Astrocyte of the hippocampus (primary cell): Measurements from ENCODE around the gene COL18A1.
"Not testable (repeated sequence)": the region's sequence is repeated elsewhere in the genome, so short reads cannot be mapped to it uniquely, and the experiment has no call there.

Experiments used
- DNase-seq: peaks from one replicate; pipeline ENCODE4 v3.0.0; 2011; ENCODE audit warnings: low read depth, low spot score

Gene COL18A1

DNA sequence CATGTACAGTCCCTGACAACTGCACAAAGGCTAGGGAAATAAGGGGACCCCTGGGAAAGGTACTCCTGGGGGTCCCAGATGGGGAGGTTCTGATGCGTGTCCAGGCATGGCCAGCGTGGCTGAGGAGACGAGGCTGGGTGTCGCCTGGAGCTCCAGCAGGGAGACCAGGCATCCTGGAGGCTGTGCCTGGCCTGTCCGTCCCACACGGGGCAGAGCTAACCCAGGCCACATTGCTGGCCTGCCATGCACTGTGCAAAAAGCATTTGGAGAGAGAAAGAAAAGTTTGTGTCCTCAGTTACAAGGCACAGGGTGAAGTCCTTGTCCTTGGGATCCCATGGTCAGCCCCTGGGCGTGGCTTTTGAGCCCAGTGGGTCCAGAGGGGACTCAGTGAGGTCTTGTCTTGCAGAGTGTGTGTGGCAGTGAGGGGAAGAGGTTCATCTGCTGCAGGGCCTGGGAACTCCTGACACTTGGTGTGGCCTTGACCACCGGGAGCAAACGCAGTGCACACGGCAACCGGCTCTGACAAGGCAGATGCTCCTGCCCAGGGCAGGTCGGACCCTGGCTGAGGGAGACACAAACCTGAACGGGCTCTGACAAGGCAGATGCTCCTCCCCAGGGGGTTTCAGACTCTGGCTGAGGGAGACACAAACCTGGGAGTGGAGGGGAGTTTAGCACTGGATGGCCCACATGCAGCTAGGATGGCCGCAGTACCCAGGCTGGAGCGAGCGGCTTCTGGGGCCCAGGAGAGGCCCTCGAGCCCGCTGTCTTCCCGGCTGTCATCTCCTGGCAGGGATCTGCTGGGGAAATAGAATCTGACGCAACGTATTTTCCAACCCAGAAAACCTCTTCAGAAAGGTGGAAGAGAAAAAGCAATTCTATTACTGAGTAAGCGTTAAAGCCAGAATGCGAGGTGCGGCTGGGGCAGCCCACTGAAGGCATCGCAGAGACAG lies 37.3 kb upstream of the COL18A1 start:
- peak; percentile 32 for DNase-seq

DNA sequence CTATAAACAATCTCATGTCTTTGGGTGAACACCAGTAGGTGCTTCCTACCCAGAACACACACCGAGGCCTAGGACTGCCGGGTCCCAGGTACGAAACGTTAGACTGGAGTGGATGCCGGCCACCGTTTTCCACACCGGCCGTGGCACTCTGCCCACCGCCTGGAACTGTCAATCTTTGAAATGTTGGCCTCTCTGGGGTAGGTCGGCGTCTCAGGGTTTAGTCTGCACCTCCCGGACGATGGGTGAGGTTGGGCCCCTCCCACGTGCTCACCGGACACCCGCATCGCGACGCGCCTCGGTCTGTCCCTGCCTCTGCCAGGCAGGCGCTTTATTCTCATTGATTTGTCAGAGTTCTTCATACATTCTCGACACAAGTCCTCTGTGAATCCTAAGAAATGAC lies 35.9 kb upstream of the COL18A1 start:
- DNase-seq = not testable (repeated sequence)

DNA sequence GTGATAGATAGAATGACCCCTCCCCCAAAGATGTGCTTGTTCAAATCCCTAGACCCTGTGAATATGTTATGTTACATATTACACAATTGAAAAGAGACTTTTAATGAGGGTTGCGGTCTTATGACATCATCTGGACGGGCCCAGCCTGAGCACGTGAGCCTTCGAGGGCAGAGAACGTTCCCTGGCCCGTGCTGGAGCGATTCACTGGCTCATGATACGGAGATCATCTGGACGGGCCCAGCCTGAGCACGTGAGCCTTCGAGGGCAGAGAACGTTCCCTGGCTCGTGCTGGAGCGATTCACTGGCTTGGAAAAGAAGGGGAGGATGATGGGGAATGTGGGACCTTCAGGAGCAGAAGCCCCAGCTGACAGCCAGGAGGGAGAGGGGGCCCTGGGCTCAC lies 34.4 kb upstream of the COL18A1 start:
- DNase-seq = no peak

DNA sequence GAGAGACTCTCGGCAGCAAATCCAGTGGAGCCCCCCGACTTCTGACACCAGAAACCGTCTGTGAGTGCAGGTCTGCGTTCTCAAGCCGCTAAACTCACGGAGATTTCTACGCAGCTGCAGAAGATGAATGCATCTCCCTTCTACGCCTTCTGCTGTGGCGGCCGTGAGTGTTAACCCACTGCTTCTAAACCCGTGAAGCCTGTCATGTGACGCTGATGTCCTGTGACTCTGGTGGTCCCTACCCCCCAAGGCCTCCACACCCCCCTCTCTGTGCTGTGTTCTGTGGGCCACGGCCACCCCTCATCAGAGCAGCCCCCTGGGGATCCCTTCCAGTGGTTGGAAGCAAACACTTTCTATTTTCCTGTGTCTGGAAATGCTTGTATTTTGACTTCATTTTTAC lies 33.9 kb upstream of the COL18A1 start:
- DNase-seq = no peak

DNA sequence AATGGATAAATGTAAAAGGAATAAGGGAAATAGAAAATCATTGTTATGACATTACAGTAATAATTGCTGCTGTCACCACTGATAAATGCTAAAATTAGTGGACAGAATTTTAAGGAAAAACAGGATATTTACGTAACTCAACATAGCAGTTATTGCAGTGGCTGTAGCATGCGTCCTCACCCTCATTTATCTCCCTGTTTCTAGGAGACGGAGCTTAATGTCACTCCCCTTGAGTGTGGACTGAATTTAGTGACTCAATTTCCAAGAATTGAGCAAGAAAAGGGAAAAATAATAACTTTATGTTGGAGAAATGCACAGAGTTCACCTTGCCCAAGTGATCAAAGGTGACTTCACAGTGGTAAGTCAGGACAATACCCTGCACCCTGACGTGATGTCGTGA lies 33.3 kb upstream of the COL18A1 start:
- no peak for DNase-seq

DNA sequence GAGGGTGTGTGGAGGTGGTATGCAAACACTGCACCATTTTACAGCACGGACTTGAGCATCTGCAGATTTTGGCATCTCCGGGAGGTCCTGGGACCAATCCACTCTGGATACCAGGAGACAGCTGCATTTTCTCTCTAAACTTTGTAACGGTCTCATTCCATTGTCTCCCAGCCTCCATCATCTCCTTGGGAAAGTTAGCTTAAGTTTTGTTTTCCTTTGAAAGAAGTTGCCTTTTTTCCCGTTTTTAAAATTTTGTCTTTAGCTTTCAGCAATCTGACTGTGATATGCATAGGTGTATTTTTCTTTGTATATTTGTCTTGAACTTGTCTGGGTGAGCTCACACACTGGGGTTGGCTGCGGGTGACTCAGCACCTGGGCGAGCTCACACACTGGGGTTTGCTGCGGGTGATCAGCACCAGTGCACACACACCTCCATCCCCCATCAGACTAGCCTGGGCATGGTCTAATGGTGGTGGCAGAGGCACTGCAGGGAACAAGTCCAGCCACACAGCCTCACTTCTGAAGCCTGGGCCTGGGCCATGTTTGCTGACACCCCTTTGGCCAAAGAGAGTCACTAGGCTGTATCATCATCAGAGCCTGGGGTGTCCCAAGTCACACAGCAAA lies 32.1 kb upstream of the COL18A1 start:
- DNase-seq = peak; percentile 43

DNA sequence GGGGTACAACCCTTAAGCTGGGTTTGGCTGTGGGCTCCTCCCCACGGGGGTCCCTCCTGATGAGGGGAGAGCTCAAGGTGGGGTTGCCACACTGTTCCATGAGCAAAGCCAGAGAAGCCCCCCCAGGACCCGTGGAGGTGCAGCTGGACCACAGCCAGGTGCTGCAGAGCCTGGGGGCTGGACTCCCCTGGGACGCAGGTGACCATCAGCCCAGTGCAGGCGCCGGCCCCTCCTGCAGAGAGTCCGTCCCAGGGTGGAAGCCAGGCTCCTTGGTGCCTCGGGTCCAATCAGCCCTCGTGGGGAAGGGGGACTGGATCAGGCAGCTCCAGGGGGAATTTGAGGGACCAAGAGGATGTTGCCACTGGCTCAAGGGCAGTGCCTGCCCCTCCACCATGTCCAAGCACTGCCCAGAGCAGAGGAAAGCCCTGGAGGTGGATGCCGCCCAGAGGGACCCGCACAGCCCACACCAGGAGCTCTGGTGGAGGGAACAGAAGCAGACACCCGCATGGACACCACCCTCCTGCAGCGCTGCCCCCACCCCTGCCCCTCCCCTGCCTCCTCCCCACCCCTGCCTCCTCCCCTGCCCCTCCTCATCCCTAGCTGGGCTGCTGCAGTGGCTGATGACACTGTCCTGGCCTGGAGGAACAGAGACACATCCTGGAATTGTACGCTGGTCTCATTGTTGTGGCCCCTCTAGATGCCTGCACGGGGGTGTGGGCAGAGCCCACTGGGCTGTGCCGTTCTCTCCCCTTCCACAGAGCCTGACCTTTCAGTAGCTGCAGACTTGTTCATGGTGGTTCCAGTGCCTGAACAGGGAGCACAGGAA lies 30.8 kb upstream of the COL18A1 start:
- DNase-seq = no peak

DNA sequence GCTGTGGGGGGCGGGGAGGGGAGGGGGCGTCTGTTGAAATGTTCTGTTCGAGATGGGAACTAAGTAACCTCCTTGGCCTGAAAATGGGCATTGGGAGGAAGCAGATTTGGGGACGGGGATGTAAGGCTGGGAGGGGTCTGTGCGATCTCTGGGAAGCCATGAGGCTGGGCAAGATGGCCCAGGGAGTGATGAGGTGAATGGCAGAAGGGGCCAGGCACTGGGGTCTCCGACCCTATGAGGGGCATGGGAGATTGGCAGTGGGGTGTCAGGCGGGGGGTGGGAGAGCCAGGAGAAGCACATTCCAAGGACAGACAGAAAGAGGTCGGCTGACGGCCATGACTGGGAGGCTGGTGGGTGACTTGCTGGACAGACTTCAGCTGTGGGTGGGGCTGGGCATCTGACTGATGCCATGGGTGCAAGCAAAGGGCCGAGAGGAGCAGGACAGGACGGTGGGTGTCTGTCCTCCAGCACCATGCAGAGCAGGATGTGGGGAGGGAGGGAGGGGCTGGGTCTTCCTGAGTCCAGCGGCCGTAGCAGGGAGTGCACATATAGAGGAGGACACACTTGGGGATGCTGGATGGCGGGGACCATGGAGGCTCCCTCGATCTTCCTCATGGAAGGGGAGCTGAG lies 30.0 kb upstream of the COL18A1 start:
- DNase-seq = no peak

DNA sequence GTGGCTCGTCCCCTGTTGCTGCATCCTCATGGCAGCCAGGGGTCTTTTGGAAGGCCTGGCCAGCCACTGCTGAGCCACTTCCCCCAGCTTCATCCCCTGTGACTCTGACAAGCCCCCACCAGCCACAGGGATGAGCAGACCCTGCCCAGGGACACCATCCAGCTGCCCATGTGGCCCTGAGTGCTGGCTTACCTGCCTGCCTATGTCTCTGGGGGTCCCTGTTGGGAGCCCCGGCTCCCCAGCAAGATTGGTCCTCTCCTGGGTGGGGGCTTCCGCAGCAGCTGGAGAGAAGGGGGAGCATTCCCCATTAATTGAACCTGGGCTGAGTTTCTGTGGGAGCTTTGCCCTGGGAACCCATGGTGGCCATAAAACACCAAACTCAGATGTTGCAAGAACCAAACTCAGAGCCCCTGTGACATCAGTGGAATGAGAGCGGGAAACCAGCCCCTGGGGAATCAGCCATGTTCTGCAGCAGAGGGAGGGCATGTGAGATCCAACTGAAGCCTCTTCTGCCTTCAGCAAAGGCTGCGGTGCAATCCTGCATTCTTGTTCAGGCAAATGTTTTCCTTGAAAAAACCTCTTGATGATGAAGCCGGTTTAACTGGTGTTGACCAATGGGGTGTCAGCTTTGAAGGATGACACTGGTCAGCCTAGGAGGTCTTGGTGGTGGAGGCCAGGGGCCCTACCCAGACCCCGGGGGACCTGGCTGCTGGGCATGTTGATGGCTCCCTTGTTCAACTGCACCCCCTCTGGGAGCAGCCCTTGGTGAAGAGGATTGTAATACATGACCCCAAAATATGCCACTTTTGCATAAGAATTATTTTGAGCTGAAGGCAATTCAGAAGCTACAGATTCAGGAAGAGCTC lies 28.3 kb upstream of the COL18A1 start:
- DNase-seq = no peak

DNA sequence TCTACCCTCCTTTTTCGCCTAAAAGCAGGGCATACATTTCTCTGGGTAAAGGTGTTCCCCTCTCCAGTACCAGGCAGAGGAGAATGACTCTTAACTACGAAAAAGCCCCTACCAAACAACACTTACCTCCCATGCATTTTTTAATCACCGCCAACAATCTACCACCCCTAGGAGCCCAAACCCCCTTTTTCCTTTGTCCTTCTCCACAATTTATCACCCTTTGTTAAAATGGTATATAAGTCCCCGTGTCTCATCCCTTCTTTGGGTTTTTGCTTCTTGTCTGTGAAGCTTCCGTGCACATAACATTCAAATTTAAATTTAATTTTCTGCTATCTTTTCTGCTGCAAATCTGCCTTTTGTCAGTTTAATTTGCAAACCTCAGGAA lies 27.6 kb upstream of the COL18A1 start:
- DNase-seq = no peak

DNA sequence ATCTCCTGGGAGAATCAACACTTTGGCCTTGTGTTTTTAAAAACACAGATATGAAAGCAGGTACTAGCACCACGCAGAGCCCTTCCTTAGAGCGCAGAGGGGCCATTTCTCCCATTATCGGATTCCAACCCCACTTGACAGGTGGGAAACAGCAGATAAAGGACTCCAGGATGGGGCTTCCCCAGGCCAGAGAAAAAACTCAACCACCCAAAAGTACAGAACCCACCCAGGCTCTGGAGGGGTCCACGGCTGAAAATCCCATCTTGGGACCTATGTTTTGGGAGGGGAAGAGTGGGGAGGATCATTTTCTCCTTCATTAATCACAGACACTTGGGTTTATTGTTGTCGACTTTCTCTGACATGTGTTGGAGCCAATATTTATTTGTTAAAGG lies 27.1 kb upstream of the COL18A1 start:
- DNase-seq = no peak

DNA sequence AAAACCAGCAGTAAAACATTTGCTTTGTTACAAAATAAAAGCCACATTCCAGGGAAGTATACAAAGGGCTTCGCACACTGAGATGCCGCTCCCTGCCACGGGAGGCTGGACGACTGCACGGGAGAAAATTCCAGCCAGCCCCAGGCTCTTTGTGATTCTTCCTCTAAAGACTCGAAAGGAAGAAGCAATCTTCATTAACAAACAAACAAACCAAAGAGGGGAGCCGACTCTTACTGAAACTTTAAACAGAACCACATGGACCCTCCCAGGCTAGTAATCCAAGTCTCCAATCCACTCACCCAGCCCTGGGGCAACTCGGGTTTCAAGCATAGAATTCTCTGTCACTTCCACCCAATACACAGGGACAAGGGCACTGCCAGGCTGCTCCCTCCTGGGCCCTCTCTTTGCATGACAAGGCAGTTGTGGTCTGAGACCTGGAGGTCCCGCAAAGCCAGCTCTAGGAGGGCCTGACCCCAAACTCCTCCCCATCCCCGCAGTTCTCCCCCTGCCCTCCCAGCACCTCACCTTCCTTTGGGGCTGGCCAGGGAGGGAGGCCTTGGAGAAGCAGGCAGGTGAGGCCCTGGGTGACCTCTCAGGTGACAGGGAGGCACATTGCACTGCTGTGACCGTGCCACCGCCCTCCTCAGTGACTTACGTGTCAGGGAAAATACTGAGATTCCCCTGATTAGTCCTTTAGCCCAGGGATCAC lies 26.6 kb upstream of the COL18A1 start:
- peak; percentile 86 for DNase-seq

DNA sequence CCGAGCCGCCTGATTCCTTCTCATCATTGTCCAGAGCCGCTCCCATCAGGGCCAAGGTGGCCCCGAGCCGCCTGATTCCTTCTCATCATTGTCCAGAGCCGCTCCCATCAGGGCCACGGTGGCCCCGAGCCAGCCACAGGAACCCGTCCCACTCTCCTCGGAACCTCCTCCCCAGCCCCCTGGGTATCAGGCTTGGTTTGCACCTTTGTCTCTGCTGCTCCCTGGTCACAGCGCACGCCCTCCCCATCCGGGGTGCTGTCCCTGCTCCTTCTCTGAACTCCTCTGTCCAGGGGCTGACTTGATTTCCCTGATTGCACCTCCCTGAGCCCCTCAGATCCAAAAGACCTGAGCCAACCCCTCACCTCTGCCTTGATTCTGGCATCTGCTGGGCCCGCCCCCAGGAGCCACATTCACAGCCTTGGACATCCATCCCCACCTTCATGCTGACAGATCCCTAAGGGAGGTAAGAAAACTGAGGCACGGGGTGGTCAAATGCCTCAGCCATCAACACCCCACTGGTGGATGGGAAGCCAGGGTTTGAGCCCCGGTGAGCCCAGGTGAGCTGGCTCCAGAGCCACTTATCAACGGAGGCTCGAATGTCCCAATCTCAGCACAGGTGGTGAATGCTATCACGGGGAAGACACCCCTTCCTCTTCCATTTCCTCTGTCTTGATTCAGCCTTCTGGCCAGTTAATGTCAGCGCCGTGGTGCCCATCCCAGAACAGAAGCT lies 25.6 kb upstream of the COL18A1 start:
- DNase-seq = no peak

DNA sequence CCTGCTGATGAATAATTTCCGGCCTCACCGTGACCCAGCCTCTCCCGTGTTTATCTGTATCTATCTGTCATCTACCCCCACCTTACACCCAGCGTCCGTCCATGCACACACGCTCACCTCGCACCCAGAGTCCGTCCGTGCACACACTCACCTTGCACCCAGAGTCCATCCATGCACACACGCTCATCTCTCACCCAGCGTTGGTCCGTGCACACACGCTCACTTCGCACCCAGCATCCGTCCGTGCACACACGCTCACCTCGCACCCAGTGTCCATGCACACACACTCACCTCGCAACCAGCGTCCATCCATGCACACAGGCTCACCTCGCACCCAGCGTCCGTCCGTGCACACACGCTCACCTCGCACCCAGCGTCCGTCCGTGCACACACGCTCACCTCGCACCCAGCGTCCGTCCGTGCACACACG lies 25.0 kb upstream of the COL18A1 start:
- no peak for DNase-seq

DNA sequence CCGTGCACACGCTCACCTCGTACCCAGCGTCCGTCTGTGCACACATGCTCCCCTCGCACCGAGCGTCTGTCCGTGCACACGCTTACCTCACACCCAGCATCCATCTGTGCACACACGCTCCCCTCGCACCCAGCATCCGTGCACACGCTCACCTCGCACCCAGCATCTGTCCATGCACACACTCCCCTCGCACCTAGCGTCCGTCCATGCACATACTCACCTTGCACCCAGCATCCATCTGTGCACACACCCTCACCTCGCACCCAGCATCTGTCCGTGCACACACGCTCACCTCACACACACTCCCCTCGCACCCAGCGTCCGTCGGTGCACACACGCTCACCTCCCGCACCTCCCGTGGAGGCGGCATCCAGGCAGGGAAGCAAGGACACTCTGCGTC lies 24.4 kb upstream of the COL18A1 start:
- DNase-seq = no peak

DNA sequence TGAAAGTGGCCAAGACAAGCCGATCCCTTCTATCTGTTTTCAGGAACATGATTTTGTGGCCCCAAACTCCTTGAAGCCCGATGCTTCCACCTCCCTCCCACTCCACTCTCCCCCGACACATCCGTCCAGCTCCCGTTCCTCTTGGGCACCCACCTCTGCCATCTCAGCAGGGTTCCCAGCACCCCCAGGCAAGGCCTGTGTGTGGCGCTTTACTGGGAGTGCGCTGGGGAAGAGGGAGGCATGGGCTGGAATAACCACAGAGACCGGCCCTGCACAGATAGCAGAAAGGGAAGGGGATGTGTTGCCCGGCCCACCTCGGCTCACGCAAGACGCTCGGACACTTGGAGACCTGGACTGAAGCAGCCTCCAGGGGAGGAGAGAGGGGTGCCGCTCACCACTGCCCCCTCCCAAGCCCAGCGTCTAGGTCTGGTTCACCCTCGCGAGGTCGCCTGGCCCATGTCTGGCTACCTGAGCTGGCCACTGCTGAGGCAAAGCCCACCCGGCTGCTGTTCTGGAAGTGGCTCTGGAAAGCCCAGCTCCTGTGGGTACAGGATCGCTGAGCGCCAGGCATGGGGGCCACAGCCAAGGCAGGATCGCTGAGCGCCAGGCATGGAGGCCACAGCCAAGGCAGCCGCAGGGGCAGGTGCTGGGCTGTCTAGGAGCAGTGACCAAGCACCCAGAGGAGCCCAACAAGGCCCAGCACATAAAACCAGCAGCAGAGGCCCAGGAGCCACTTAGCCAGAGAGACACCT lies 23.8 kb upstream of the COL18A1 start:
- DNase-seq = no peak

DNA sequence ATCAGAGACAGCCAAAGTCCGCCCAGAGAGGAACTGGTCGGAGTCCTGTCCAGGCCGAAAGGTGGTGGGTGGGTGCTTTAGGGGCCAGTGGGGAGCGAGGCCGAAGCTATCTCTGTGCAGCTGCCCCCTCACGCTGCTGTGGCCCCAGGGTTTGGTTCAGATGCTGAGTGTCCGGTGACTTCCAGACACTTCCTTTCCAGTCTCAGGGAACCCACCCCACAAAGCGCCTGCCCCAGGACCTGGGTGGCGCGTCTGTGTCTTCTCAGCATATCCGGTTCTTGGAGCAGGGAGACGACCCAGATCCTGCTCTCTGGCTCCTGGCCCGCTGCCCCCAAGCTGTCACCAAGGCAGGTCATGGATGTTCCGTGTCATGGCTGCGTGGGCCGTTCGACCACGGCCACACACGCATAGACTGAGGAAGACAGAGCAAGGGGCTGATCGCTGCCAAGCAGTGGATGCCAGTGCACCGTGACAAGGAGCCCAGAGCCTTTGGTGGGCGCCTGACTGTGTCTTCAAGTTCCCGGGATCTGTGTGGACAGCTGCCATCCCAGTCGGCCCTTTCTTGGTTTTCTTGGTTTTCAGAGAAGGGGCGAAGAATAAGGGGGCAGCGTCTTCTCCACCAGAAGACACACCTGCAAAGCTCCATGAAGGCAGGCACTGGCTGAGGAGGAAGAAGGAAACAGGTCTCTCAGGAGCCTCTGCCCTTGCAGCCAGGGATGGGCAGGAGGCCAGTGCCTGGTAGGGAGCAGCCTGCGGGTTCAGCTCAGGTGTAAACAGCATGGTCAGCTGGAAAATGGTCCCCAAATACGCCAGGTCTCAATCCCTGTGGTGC lies 22.9 kb upstream of the COL18A1 start:
- DNase-seq = no peak

DNA sequence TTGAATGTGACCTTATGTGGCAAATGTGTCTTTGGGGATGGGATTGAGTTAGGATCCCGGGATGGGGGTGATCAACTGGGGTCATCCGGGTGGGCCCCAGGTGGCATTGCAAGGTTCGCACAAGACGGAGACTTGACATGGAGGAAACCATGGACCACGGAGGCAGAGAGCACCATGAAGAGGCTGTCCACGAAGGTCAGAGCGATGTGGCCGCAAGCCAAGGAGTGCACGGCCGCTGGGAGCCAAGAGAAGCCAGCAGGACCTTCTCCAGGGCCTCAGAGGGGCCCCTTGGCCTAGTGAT lies 22.3 kb upstream of the COL18A1 start:
- DNase-seq = no peak
